Tibial nerve (tissue), 4 donors: ENCODE results near the gene SLC7A6. TPM values are rescaled to one million over a fixed set of nuclear protein-coding genes. Genes with fewer than 3 reads are reported as not detected.

Experiments used
- DNase-seq, 2 donors: peaks; one replicate each; pipeline ENCODE4 v3.0.0-alpha.2; 2019; ENCODE audit warnings: low spot score in 2 of 2
- H3K27ac ChIP-seq, 4 donors: fragments of 200-600 bp; sonication (generic) in 3 of 4; one replicate each; pipeline ENCODE4 v1.5.1; 2017 to 2019; ENCODE audit warnings: mild to moderate bottlenecking in 1 of 4
- H3K27me3 ChIP-seq, 2 donors: fragments of 200-600 bp; sonication (generic) in 1 of 2; one replicate each; pipeline versions ENCODE4 v1.5.1 to v1.6.0; 2017 to 2019
- H3K36me3 ChIP-seq, 3 donors: fragments of 200-600 bp; sonication (generic); one replicate each; pipeline ENCODE4 v1.5.1; 2018 to 2019
- H3K4me1 ChIP-seq, 4 donors: fragments of 200-600 bp; sonication (generic) in 3 of 4; one replicate each; pipeline ENCODE4 v1.5.1; 2017 to 2019
- H3K4me3 ChIP-seq, 4 donors: fragments of 200-600 bp; sonication (generic) in 3 of 4; one replicate each; pipeline ENCODE4 v1.5.1; 2017 to 2019; ENCODE audit warnings: mild to moderate bottlenecking in 1 of 4, moderate library complexity in 1 of 4
- H3K9me3 ChIP-seq, 4 donors: fragments of 200-600 bp; sonication (generic) in 3 of 4; one replicate each; pipeline ENCODE4 v1.5.1; 2017 to 2019
- EP300 ChIP-seq, 2 donors: sonication (generic); formaldehyde crosslinking; IDR thresholded peaks; one replicate each; pipeline ENCODE4 v1.6.1; 2017; ENCODE audit warnings: antibody characterized with exemption in 2 of 2, mild to moderate bottlenecking in 1 of 2
- POLR2A ChIP-seq, 2 donors: fragments of 450-650 bp; IDR thresholded peaks; one replicate each; pipeline ENCODE4 v1.6.1; 2017; ENCODE audit warnings: antibody characterized with exemption in 2 of 2, mild to moderate bottlenecking in 2 of 2, moderate library complexity in 2 of 2
- WGBS, 2 donors: methylation state at CpG; one replicate each; pipeline ENCODE4 v1.1.5; 2018; 5-methylcytosine and 5-hydroxymethylcytosine counted together
- total RNA-seq, 4 donors: library from RNA; depleted of rRNA; stranded (reverse); fragments of >200 nt; gene quantifications; one replicate each; pipeline ENCODE4 v1.1.0, GENCODE V29; 2016
- TF ChIP-seq, protein P1 (sequence below), 5 experiments: fragments of 200-600 bp in 3 of 5; fragments of 450-650 bp in 2 of 5; sonication (generic) in 3 of 5; IDR thresholded peaks; one replicate each; pipeline ENCODE4 v1.5.1; 2016 to 2019; ENCODE audit warnings: antibody characterized with exemption in 5 of 5, mild to moderate bottlenecking in 3 of 5, moderate library complexity in 2 of 5

The SLC7A6 gene
- total RNA-seq, 4 donors from 2014 or later = 129 to 202 (median 181) TPM

DNA sequence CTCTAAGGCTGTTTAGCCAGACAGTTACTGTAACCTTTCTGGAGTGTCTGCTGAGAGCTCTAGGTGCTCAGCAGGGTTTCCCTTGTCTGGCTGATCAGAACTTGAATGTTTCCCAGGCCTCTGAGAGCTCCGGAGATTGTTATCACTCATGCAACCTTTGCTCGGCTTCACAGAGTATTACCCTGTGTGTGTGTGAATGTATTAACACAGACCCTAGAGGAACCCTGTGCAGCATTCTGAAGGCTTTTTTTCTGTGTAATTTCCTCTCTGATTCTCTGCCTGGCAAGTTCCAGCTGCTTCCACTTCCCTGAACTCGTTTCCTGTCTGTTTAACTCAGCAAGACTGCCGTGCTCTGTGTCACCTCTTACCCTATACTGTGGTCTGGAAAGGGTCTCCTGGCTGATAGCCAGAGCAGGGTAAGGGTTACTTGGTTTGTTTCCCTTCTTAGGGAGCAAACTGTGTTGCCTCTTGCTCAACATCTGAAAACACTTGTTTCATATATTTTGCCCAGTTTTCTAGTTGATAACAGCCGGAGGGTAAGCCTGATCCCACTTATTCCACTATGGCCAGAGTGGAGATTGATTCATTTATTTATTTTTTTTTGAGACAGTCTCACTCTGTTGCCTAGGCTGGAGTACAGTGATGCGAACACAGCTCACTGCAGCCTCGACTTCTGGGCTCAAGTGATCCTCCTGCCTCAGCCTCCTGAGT lies 68.2 kb downstream of the SLC7A6 start:
- Histone ChIP-seq H3K36me3 (peaks cover 0 to 48% (median 0%) of the 10 kb centered on the region in 3 donors), H3K27ac (peak overlapping the region in 2 of 4 donors; percentile 47 to 56), H3K9me3 (no peaks in the 10 kb centered on the region), H3K27me3 (no peaks in the 10 kb centered on the region), H3K4me1 (peaks cover 0 to 37% (median 16%) of the 10 kb centered on the region in 4 donors), H3K4me3 (no peak overlapping the region)
- WGBS, 2 donors = 48 to 49% methylated on average over 7 of the region's 7 CpGs
- TF ChIP-seq POLR2A (IDR thresholded peaks at IDR 0.05) (no peak), EP300 (IDR thresholded peaks at IDR 0.05) (peak in 1 of 2 donors; percentile 58)
- TF ChIP-seq, protein P1, sequence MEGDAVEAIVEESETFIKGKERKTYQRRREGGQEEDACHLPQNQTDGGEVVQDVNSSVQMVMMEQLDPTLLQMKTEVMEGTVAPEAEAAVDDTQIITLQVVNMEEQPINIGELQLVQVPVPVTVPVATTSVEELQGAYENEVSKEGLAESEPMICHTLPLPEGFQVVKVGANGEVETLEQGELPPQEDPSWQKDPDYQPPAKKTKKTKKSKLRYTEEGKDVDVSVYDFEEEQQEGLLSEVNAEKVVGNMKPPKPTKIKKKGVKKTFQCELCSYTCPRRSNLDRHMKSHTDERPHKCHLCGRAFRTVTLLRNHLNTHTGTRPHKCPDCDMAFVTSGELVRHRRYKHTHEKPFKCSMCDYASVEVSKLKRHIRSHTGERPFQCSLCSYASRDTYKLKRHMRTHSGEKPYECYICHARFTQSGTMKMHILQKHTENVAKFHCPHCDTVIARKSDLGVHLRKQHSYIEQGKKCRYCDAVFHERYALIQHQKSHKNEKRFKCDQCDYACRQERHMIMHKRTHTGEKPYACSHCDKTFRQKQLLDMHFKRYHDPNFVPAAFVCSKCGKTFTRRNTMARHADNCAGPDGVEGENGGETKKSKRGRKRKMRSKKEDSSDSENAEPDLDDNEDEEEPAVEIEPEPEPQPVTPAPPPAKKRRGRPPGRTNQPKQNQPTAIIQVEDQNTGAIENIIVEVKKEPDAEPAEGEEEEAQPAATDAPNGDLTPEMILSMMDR (IDR thresholded peaks at IDR 0.05) = no peak
- DNase-seq = peak in 1 of 2 donors; percentile 47

DNA sequence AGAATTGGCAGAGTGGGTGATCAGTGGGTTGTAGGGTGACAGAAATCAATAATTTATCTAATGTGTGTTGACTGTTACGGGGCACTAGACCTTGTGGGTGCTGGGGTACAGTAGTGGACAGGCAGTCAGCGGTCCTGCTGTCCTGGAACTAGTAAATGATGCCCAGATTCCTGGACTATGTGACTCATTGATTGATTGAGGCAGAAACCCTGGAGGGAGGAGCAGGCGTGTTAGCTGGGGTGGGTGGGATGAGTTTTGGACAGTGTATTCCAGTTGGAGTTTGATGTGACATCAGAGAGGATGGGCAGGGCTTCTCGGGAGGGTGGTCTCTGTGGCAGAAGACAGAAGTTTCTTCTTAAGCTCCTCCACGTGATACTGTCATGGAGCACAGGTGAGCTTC lies 70.8 kb downstream of the SLC7A6 start:
- Histone ChIP-seq H3K9me3 (no peaks in the 10 kb centered on the region), H3K4me1 (peaks cover 0 to 31% (median 16%) of the 10 kb centered on the region in 4 donors), H3K4me3 (no peak overlapping the region), H3K27ac (peak overlapping the region in 1 of 4 donors; percentile 30), H3K27me3 (no peaks in the 10 kb centered on the region), H3K36me3 (peaks cover 0 to 61% (median 10%) of the 10 kb centered on the region in 3 donors)
- WGBS, 2 donors = 80% methylated on average over 5 of the region's 5 CpGs
- TF ChIP-seq POLR2A (IDR thresholded peaks at IDR 0.05) (no peak), EP300 (IDR thresholded peaks at IDR 0.05) (no peak)
- TF ChIP-seq, protein P1 (IDR thresholded peaks at IDR 0.05) = no peak
- no peak for DNase-seq

DNA sequence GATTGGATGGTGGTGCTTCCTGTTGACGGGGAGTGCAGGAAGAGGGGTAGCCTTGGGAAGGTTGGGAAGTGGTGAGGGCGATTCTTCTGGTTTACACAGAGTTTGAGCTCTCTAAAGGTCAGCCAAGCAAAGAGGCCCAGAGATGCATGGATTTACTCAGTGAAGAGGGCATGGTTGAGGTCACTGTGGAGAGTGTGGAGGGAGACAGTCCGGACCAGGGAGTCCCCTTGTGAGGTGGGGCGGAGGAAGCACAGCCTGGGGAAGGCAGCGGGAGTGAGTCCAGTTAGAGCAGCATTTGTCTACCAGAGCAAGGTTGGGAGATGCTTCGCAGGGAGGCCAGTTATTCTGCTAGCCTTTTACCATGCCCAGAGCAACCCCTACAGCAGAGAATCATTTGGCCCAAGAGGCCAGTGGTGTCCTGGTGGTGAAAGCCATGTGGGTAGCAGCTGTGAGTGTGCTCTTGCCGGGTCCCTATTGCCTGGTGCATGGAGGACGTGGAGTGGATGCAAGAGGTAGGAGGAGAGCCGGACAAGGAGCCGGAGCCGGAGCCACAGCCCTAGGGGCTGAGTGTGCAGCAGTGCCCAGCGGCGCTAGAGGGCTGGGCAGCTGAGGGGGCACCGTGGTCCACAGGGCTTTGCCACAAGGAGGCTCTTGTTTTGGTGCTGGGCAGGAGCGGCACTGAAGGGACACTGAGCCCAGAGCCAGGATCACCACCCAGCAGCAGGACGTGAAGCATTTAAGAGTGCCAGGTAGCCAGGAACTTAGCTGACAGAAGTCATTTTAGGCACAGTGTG lies 74.2 kb downstream of the SLC7A6 start:
- TF ChIP-seq POLR2A (IDR thresholded peaks at IDR 0.05) (no peak), EP300 (IDR thresholded peaks at IDR 0.05) (no peak)
- TF ChIP-seq, protein P1 (IDR thresholded peaks at IDR 0.05) = no peak
- H3K4me1 ChIP-seq = peaks cover 0 to 15% (median under 1%) of the 10 kb centered on the region in 4 donors
- no peak overlapping the region for H3K4me3 ChIP-seq
- H3K27me3 ChIP-seq = no peaks in the 10 kb centered on the region
- peaks cover 0 to 86% (median 11%) of the 10 kb centered on the region in 3 donors for H3K36me3 ChIP-seq
- WGBS, 2 donors = 84 to 88% methylated on average over 16 of the region's 16 CpGs
- no peaks in the 10 kb centered on the region for H3K9me3 ChIP-seq
- H3K27ac ChIP-seq = no peak overlapping the region
- no peak for DNase-seq

DNA sequence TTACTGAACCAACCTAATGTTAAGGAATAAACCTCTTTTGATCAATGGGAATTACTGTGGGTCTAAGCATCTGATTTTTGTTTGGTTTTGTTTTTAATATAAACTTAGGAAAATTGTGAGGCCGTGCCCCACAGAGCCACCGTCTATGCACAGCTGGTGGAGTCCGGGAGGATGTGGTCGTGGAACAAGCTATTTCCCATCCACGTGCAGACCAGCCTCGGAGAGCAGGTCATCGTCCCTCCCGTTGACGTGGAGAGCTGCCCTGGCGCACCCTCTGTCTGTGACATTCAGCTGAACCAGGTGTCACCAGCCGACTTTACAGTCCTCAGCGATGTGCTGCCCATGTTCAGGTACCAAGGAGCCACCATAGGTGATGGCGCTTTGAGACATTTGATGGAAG lies 74.9 kb downstream of the SLC7A6 start:
- H3K36me3 ChIP-seq = peaks cover 0 to 93% (median 11%) of the 10 kb centered on the region in 3 donors
- WGBS, 2 donors = 92 to 96% methylated on average over 13 of the region's 13 CpGs

More for the DNA sequence above, 74.9 kb downstream of the SLC7A6 start:
- Histone ChIP-seq H3K27me3 (no peaks in the 10 kb centered on the region), H3K9me3 (no peaks in the 10 kb centered on the region), H3K4me1 (peaks cover 0 to 8% (median 0%) of the 10 kb centered on the region in 4 donors), H3K4me3 (no peak overlapping the region), H3K27ac (no peak overlapping the region)
- DNase-seq = no peak
- TF ChIP-seq, protein P1 (IDR thresholded peaks at IDR 0.05) = no peak
- no peak for TF ChIP-seq EP300 (IDR thresholded peaks at IDR 0.05)
